Dedifferentiated amniotic fluid mesenchymal stem cell (primary cell): ENCODE measurements around the gene PPP1R1B.

ENCODE experiments used
- DNase-seq: peaks from one replicate; pipeline ENCODE4 v3.0.0-alpha.2; 2016; ENCODE audit errors: extremely low spot score

The PPP1R1B gene

DNA sequence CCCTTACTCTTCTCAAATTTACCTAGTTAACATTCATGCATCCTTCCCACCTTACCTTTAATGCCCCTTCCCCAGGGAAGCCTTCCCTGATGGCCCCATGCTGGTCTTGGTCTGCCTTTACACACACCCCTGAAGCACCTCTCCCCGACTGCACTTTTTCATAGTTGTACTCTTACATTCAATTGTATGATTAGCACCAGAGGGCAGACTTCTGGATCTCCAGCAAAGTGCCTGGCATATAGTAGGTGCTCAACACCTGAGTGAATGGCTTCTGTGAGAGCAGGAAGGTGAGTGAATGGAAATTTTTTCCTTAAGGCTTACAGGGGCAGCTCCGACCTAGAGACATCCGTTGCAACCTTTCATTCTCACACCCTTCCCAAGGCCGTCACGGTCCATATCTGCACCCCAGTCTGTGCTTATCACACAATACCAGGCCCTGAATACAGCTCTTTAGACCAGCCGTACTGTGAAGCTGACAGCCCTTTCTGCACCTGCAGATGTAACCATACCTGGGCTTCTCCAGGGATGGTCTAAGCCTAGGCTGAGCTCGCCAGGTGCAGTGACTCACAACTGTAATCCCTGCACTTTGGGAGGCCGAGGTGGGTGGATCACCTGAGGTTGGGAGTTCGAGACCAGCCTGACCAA, 56.7 kb downstream of the PPP1R1B start:
- DNase-seq: no peak

DNA sequence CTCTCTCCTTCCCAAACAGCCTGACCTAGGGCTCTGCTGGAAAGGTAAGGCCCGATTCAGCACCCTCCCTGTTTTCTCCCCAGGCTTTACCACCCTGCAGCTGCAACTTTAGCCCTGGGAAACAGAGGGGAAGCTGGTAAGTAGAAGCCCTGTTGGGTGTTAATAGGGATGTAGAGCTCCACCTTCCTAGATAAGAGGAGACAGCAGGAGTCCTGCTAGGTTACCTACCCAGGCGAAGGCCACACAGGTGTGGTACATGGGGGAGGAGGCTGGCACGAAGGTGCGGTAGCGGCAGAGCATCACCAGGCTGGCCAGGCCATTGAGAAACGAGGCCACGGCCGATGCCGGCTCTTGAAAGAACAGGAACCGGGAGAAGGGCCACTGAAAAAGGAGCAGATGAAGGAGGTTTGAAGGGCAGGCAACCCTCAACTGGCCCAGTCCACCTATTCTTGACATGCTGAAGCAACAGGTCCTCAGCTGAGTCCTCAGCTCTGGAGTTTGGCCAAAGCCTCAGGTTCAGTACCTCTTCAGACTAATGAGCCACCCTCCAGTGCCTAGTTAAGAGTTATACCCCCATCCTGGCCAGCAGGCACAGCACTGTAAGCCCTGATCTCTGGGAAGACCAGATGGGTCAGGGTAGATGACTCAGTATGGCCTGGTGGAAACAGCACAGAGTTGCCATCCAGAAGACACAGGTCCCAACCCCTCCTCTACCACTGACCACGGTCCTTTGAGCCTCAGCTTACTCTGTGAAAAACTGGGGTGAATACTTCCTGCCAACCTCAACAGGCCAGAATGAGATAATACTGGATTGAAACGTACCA, 57.8 kb downstream of the PPP1R1B start:
- no peak for DNase-seq
